ENCODE results near the gene SELL.
"Not testable (repeated sequence)": the region's sequence is repeated elsewhere in the genome, so short reads cannot be mapped to it uniquely, and the experiment has no call there.

The SELL gene

DNA sequence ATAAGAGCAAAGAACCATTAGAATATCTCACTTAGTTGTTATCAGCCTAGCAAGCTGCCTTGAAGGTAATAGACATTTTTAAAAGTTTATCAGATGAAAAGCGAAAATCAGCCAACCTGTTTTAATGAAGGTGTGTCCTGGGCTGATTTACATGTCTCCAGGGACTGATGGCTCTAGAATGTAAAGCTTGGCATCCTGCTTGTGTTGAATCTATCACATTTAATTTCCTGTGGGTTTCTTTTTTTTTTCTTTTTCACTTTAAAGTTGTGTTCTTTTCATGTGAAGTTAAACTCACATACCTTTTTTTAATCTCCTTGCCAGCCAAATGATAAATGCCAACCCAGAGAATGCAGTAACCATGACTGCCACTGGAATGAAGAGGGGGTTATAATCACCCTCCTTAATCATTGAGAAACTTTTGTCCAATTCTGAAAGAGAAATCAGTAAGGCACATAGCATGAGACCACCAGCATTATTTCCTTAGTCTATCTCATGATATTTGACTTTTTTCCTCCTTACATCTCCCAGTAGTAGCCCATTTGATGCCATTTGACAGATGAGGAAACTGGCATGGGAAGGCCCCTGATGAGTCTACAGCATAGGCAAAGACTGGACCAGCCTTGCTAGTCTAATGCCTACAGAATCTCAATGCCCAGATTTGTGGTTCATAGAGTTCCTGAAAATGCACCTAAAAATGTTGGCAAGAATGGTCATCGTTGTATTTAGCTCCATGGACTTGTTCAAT, 10.0 kb downstream of the SELL start:
- peak; percentile 46 for DNase-seq

DNA sequence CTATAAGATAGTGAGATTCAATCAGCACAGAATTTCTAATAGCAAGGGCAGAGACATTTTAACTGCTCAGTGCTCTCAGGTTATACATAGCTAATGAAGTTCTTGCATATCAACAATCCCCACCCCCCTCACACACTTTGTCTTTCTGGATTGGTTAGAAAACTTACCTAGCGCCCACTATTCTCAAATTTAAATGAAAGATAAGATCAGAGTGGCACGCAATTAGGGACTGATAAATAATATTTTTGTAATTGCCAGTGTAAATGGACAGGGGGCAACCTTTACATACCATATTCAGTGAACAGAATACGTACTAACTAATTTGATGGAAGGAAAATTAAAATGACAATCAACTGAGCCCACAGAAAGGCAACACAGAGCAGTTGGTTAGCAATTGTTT, 11.7 kb downstream of the SELL start:
- peak; percentile 40 for DNase-seq

DNA sequence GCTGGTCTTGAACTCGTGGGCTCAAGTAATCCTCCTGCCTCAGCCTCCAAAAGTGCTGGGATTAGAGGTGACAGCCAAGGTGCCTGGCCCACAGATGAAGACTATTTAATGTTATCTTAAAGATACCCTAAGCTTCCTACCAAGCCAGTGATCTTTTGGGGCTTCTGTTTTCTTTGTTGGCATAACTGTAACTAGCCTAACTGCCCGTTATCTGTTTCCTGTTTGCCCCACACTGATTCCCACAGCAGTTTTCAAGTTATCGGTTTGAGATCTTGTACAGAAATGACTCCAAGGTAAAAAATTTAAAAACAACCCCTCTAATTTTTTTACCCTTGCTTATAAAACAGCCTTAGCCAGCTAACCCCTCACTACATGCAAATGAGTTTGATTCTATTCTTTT, 12.4 kb downstream of the SELL start:
- DNase-seq = peak; percentile 61

DNA sequence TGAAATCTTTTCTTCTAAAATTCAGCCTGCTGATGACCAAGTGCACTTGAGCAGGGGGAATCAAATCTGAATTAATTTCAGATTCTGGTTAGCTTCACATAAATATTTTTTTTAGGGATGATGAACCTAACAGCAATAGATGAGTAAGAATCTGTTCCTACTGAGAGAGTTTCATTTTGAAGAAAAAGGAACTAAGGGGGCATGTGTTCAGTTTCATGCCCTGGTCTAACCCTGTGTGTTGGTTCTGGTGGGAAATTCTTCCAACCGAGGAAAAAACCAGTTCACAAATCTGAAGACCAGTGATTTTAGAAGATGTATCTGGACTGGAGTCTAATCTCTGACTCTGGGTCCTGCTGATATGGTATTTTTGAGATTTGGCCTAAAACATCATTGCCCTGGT, 13.7 kb downstream of the SELL start:
- no peak for DNase-seq

DNA sequence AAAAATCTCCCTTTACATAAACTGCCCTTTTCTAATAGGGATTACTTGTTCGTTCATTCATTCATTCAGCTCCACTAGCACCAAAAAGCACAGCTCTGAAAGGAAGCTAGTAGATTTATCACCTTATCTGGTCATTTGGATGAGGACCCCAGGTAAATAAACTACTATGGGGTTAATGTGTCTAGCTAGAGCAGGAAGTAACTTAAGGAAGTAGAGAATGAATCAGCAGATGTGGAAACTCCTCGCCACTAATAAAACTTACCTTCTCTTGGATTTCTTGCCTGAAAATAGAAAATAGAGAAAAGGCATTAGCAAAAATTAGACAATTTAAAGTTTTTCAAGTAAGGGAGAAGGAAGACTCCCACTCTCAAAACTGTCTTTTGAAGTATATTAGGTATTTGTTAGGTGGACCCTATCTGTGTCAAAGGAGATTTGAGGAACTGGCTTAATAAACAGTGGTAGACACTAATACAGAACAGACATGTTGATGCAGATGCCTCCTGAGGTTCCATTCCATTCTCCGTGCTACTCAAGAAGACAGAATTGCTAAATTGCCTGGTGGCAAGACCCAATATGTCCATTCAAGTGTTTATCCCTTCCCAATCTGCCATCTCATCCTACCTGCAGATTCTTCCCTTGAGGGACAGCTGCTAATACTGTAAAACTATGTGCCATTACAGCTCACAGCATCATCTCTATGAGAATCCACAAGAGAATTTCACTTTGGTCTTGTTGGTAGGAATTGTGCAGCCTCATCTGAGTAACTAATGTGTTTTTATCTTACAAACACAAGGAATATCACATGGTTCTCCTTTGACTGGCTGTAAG, 14.9 kb downstream of the SELL start:
- no peak for DNase-seq

DNA sequence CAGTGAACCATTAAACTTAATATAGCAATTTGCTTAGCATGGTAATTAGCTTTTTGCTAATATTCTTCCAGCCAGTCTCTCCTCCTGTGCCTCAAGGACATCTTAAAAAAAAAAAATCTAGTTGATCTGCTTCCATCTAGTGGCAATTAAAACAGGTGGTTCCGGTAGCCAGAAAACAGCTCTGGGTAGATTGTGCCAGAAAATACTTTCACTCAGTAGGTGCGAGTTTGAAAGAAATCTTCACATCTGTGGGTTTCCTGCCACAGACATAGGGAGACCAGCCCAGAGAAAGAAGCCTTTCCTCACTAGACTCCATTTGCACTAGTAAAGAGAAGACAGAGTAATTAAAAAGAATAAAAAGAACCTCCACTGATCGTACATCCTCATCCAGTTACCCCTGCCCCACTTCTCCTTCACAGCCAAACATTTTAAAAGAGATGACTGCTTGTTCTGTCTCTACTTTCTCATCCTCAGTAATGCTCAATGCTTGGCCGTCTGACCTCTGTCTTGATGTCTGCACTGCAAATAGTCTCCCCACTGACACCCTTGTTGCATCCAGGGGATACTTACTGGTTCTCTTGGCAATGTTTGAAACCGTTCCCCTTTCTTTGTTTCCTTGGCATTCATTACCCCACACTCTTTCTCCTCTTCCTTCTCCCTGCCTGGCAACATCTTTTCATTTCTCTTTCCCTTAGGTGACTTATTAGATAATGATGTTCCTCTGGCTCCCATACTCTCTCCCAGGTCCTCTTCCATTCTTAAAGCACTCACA, 16.9 kb downstream of the SELL start:
- DNase-seq = peak; percentile 82

DNA sequence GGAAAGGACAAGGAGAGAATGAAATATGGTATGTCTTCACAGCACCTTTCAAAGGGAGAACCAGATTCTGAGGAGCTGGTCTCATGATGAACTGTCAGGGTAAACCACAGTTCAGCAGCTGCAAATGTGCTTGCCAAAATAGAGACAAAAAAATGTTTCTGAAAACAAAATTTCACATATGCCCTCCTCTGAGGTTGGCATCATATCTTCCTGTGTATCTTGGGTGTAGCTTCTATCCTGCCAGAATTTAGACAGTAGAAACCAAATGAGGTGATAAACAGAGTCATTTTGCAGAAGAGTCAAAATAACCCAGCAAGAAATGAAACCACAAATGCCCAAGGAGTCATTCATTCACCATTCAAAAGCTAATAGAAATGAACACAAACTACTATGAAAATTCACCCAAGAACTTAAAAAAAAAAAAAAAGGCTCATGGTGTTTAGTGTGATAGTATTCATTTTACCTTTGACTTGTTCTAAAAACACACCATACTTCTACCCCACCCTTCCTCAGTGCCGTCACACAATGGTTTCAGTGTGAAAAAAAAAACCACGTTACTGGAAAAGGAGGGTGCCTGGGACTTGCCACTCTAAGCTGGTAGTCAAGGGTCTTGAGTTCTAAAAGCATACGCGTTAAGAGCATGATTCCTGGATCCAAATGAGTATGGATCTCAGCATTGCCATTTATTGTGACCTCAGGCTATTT, 18.5 kb downstream of the SELL start:
- DNase-seq = peak; percentile 78

DNA sequence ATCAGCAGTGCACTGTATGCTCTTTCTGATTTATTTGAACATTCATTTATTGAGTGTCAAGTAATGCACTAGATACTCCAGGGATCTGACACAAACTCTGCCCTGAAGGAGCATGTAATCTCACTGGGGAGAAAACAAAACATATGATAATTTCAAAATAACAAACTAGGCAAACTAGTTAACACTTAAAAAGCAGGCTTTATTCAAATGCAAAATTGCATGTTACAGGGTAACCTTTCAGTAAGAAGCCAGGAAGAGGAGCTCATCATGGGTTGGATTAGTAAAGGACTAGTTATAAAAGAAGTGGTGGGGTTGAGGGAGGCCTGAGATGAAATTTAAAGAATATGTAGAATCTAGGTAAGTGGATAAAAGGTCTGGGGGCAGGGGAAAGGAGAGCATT, 20.9 kb downstream of the SELL start:
- DNase-seq = no peak

DNA sequence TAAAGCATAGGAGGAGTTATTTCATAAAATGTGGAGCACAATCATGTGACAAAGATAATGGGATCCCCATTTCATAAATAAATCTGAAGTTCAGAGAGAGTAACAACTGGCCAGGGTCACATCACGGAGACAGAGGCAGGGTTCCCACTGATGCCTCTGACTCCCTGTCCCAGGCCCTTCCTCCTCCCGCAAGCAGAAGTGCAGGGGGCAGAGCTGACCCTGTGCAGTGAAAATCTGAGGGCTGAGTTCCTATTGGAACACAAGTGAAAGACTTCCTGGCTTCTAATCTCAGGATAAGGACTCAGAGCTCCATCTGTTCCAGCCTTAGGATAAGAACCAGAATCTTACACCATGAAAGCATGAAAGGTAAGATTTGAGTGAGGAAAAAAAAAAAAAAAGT, 22.0 kb downstream of the SELL start:
- DNase-seq = no peak

DNA sequence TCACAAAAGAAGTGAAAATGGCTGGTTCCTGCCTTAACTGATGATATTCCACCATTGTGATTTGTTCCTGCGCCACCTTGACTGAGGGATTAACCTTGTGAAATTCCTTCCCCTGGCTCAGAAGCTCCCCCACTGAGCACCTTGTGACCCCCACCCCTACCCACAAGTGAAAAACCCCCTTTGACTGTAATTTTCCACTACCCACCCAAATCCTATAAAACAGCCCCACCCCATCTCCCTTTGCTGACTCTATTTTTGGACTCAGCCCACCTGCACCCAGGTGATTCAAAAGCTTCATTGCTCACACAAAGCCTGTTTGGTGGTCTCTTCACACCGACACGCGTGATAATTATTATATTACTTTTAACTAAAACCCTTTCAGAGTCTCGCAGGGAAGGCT, 23.0 kb downstream of the SELL start:
- DNase-seq = not testable (repeated sequence)

DNA sequence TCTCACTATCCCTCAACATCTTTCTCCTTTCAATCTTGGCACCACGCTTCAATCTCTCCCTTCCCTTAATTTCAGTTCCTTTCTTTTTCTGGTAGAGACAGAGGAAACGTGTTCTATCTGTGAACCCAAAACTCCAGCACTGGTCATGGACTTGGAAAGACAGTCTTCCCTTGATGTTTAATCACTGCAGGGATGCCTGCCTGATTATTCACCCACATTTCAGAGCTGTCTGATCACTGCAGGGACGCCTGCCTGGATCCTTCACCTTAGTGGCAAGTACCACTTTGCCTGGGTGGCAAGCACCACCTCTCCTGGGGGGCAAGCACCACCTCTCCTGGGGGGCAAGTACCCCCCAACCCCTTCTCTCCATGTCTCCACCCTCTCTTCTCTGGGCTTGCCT, 27.8 kb downstream of the SELL start:
- DNase-seq = no peak

DNA sequence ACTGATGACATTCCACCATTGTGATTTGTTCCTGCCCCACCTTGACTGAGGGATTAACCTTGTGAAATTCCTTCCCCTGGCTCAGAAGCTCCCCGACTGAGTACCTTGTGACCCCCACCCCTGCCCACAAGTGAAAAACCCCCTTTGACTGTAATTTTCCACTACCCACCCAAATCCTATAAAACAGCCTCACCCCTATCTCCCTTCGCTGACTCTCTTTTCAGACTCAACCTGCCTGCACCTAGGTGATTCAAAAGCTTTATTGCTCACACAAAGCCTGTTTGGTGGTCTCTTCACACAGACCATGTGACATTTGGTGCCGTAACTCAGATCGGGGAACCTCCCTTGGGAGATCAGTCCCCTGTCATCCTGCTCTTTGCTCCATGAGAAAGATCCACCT, 28.3 kb downstream of the SELL start:
- DNase-seq = not testable (repeated sequence)

DNA sequence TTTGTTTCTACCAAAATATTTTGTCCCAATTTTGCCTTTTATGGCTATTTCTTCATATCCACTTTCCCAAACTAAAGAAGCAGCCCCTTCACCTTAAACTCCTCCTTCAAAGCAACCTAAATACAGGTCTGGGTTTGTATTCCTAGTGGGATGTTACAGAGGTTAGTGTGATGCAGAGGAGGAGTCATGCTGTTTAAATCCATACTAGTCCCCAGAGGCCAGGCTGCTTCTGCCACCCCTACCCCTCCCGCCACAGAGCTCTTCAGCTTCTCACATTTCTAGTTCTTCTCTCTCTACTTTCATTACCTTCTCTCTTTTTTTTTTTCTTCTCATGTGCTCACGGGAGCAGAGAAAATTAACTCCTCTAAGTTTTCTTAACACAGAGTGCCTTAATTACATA, 29.3 kb downstream of the SELL start:
- DNase-seq = no peak

DNA sequence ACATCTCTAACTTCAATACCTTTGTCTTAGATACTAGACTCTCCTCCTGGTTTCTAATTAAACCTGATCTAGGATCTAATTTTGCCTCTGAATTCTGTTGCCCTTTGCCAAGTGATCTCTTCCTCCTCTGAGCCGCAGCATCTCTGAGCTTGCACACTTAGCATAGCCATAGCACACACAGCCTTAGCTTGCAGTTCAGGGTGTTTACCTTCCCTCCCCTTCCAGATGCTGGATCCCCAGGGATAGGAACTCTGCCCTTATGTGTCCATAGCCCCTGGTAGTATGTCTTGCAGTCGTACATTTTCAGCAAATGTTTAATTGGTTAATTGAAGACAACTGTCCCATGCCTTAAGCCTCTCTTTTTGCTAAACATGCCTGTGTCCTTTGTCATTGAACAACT, 30.3 kb downstream of the SELL start:
- DNase-seq = no peak

DNA sequence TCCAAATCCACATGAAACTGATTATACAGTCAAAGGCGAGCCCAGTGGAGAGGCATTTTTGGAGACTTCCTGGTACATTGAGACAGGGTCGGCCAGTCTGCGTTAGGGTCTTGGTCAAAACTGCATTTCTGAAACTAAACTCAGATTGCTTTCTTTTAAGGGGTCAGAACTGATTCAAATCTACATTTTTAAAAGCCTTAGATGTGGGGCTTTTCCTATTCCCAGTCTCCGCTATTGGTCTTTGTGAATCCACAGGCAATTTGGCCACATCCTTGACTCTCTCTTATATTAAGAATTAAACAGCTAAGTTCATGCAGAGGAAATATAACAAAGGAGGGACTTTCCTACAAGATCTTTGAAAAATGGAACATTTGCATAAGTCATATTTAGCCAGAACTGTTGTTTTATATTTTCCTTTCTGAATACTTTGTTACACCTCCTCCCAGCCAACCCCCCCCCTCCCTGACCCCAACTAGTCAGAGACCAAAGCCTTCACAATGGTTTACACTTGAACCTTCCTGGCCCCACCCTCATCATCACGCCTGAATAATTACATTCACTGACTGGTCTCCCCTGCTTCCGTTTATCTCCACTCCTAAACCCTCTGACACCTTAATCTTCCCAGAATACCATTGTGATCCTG, 30.9 kb downstream of the SELL start:
- peak; percentile 41 for DNase-seq

DNA sequence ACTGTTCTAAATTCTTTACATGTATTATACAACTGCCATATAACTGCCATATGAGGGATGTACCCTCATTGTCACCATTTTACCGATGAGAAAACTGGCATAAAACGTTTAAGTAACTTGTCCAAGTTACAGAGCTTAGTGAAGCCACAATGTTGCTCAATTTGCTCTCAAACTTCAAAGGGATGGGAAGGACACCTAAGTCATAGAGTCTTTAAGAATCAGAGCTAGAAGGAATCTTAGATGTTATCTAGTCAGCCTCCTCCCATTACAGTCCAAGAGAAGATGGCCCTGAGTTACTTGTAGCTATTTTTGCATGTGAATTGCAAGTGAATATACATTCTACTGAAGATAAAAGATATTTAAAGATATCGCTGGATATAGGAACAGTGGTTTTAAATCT, 31.7 kb downstream of the SELL start:
- DNase-seq = no peak

DNA sequence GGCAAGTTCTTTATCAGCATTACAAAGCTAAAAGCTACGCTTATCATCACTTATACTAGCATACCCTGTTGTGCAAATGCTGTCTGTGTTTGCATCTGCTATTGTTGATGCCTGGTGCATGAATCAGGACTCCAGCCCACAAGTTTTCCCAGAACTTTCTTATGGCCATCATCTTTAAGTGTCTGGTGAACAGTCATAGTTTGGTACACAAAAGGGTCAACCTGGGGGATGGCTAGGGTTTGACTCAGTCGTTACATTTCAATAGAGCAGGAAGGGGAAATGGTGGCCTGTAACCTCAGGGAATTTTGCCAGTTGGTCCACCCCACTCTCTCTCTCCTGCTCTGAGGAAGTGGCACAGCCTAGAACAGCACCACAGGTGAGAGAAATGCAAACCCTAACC, 35.4 kb downstream of the SELL start:
- no peak for DNase-seq

DNA sequence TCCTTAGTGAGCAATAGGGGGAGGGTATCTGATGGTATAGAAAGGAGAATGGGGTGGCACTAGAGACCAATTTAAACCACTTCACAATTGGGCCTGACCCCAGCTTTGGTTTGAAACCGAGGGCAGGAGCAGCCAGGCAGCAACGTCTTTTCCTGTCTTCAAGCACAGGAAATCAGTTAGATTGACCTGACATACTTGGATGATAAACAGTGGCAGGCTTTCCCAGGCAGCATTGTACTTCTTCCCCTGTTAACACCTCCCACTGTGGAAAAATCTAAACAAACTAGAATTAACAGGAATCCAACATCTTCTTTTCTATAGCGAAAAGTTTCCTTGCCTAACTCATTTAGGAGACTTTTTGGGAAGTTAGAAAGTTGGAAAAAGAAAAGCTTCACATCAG, 40.6 kb downstream of the SELL start:
- no peak for DNase-seq

DNA sequence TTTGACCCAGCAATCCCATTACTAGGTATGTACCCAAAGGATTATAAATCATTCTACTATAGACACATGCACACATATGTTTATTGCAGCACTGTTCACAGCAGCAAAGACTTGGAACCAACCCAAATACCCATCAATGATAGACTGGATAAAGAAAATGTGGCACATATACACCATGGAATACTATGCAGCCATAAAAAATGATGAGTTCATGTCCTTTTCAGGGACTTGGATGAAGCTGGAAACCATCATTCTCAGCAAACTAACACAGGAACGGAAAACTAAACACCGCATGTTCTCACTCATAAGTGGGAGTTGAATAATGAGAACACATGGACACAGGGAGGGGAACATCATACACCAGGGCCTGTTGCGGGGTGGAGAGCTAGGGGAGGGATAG, 41.2 kb downstream of the SELL start:
- DNase-seq = not testable (repeated sequence)

DNA sequence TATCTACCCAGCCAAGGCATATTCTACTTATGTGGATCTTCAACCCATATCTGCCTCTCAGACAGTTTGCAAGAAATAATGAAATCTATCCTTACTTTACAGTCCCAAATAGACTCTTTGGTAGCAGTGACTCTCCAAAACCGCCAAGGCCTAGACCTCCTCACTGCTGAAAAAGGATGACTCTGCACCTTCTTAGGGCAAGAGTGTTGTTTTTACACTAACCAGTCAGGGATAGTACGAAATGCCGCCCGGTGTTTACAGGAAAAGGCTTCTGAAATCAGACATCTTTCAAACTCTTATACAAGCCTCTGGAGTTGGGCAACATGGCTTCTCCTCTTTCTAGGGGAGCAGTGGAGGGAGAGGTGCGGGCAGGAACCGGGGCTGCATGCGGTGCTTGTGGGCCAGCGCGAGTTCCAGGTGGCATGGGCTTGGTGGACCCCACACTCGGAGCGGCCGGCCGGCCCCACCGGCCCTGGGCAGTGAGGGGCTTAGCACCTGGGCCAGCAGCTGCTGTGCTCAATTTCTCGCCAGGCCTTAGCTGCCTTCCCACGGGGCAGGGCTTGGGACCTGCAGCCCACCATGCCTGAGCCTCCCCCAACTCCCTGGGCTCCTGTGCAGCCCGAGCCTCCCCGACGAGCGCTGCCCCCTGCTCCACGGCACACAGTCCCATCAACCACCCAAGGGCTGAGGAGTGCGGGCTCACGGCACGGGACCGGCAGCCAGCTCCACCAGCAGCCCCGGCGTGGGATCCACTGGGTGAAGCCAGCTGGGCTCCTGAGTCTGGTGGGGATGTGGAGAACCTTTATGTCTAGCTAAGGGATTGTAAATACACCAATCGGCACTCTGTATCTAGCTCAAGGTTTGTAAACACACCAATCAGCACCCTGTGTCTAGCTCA, 43.5 kb downstream of the SELL start:
- not testable (repeated sequence) for DNase-seq

DNA sequence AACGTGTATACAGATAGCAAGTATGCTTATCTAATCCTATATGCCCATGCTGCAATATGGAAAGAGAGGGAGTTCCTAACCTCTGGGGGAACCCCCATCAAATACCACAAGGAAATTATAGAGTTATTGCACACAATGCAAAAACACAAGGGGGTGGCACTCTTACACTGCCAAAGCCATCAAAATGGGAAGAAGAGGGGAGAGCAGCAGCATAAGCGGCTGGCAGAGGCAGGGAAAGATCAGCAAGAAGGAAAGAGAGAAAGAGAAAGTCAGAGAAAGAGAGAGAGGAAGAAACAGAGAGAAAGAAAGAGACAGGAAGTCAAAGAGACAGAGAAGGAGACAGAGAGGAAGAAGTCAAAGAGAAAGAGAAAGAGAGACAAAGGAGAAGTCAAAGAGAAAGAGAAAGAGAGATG, 44.2 kb downstream of the SELL start:
- not testable (repeated sequence) for DNase-seq

Measured in CD4-positive, alpha-beta T cell treated with Interleukin-17A for 1 hour (primary cell).